Measurements from ENCODE around the gene TRABD2A.

- TF ChIP-seq POLR2AphosphoS5 (IDR thresholded peaks at IDR 0.05; ENCODE audit: borderline replicate concordance, low read depth, low read length) = no peak
- no peak for TF ChIP-seq EZH2 (IDR thresholded peaks at IDR 0.05)
Observed at GRCh38 chr2:84881581-84882413, 913 bp upstream of the TRABD2A start.
